ENCODE results near the gene CWH43. TPM values are rescaled to one million over a fixed set of nuclear protein-coding genes. Genes with fewer than 3 reads are reported as not detected.
"Not testable (repeated sequence)": the region's sequence is repeated elsewhere in the genome, so short reads cannot be mapped to it uniquely, and the experiment has no call there.

CWH43 gene
- polyA plus RNA-seq, 2 of the 4 experiments (the other 2 are of a cell fraction), result not detected

- H3K4me1 ChIP-seq; H3K4me2 ChIP-seq; CTCF ChIA-PET; H3K4me3 ChIP-seq; FAIRE-seq; POLR2A ChIA-PET; DNase-seq (ENCODE audit: low read depth in 1 of 2, low spot score in 1 of 2); H3K27ac ChIP-seq: not testable (repeated sequence)
- peaks cover 14% of the 10 kb centered on the region; the same call in 2 of the 3 replicates for H3K9me3 ChIP-seq
- ATAC-seq, result peak in 1 of 2 experiments; percentile 44; a peak in 3 of 6 replicates
- 10% methylated on average over 14 of the region's 14 CpGs for WGBS (ENCODE audit: missing lambda C conversion rate)
These were observed 112.1 kb downstream of the CWH43 start for GRCh38 chr4:49098034-49098759.

- H3K4me3 ChIP-seq; CTCF ChIA-PET; DNase-seq (ENCODE audit: low read depth in 1 of 2, low spot score in 1 of 2); H3K27ac ChIP-seq; H3K4me1 ChIP-seq; POLR2A ChIA-PET; ATAC-seq; H3K4me2 ChIP-seq; FAIRE-seq: not testable (repeated sequence)
- 7% methylated on average over 16 of the region's 16 CpGs for WGBS (ENCODE audit: missing lambda C conversion rate)
- peaks cover 14% of the 10 kb centered on the region; the same call in 2 of the 3 replicates for H3K9me3 ChIP-seq
These were observed 113.9 kb downstream of the CWH43 start for GRCh38 chr4:49099831-49100444.

- WGBS (ENCODE audit: missing lambda C conversion rate), result 7% methylated on average over 9 of the region's 9 CpGs
- H3K4me2 ChIP-seq; H3K4me1 ChIP-seq; H3K4me3 ChIP-seq; POLR2A ChIA-PET; CTCF ChIA-PET; DNase-seq (ENCODE audit: low read depth in 1 of 2, low spot score in 1 of 2); FAIRE-seq; H3K27ac ChIP-seq: not testable (repeated sequence)
- H3K9me3 ChIP-seq, result peaks cover 19% of the 10 kb centered on the region; the same call in 2 of the 3 replicates
- ATAC-seq, result peak in 1 of 2 experiments; percentile 57; a peak in 3 of 6 replicates
These were observed 116.3 kb downstream of the CWH43 start for GRCh38 chr4:49102344-49102898.

GRCh38 chr4:49103436-49104136 is 117.5 kb downstream of the CWH43 start:
- FAIRE-seq; POLR2A ChIA-PET; H3K27ac ChIP-seq; H3K4me2 ChIP-seq; H3K4me1 ChIP-seq; DNase-seq (ENCODE audit: low read depth in 1 of 2, low spot score in 1 of 2); CTCF ChIA-PET; H3K4me3 ChIP-seq: not testable (repeated sequence)
- WGBS (ENCODE audit: missing lambda C conversion rate), result 5% methylated on average over 14 of the region's 14 CpGs
- ATAC-seq, result peak; percentile 31 to 42; a peak in 4 of 6 replicates
- H3K9me3 ChIP-seq, result peaks cover 30% of the 10 kb centered on the region; the same call in 2 of the 3 replicates

- peaks cover 27% of the 10 kb centered on the region; the same call in 2 of the 3 replicates for H3K9me3 ChIP-seq
- H3K27ac ChIP-seq; CTCF ChIA-PET; FAIRE-seq; H3K4me1 ChIP-seq; H3K4me3 ChIP-seq; POLR2A ChIA-PET; H3K4me2 ChIP-seq; DNase-seq (ENCODE audit: low read depth in 1 of 2, low spot score in 1 of 2): not testable (repeated sequence)
- WGBS (ENCODE audit: missing lambda C conversion rate), result 8% methylated on average over 17 of the region's 17 CpGs
- ATAC-seq, result peak in 1 of 2 experiments; percentile 58; a peak in 3 of 6 replicates
These were observed 118.3 kb downstream of the CWH43 start for GRCh38 chr4:49104231-49104930.

- peak in 1 of 2 experiments; percentile 31; a peak in 3 of 6 replicates for ATAC-seq
- POLR2A ChIA-PET; H3K4me1 ChIP-seq; FAIRE-seq; H3K4me3 ChIP-seq; DNase-seq (ENCODE audit: low read depth in 1 of 2, low spot score in 1 of 2); H3K4me2 ChIP-seq; H3K27ac ChIP-seq; CTCF ChIA-PET: not testable (repeated sequence)
- 5% methylated on average over 11 of the region's 11 CpGs for WGBS (ENCODE audit: missing lambda C conversion rate)
- H3K9me3 ChIP-seq, result peaks cover 32% of the 10 kb centered on the region; the same call in 2 of the 3 replicates
These were observed 119.3 kb downstream of the CWH43 start for GRCh38 chr4:49105248-49105904.

- POLR2A ChIA-PET; H3K4me3 ChIP-seq; H3K27ac ChIP-seq; CTCF ChIA-PET; FAIRE-seq; H3K4me2 ChIP-seq; H3K4me1 ChIP-seq; DNase-seq (ENCODE audit: low read depth in 1 of 2, low spot score in 1 of 2): not testable (repeated sequence)
- WGBS (ENCODE audit: missing lambda C conversion rate), result 2% methylated on average over 6 of the region's 6 CpGs
- 0 out of 6 replicates have a peak, but pooled peaks of 1 of the 2 experiments have one; percentile 25 for ATAC-seq
- H3K9me3 ChIP-seq, result peaks cover 37% of the 10 kb centered on the region; the same call in 2 of the 3 replicates
These were observed 121.2 kb downstream of the CWH43 start for GRCh38 chr4:49107262-49107661.

- CTCF ChIA-PET; H3K27ac ChIP-seq; H3K4me2 ChIP-seq; FAIRE-seq; H3K4me3 ChIP-seq; POLR2A ChIA-PET; DNase-seq (ENCODE audit: low read depth in 1 of 2, low spot score in 1 of 2); H3K4me1 ChIP-seq: not testable (repeated sequence)
- H3K9me3 ChIP-seq, result peaks cover 30% of the 10 kb centered on the region; the same call in 2 of the 3 replicates
- WGBS (ENCODE audit: missing lambda C conversion rate), result 6% methylated on average over 15 of the region's 17 CpGs
- peak; percentile 20 to 77; a peak in 5 of 6 replicates for ATAC-seq
These were observed 122.3 kb downstream of the CWH43 start for GRCh38 chr4:49108183-49108978.

GRCh38 chr4:49109567-49110166 is 123.6 kb downstream of the CWH43 start:
- CTCF ChIA-PET; H3K4me2 ChIP-seq; H3K4me1 ChIP-seq; FAIRE-seq; H3K27ac ChIP-seq; DNase-seq (ENCODE audit: low read depth in 1 of 2, low spot score in 1 of 2); H3K4me3 ChIP-seq; POLR2A ChIA-PET: not testable (repeated sequence)
- peaks cover 30% of the 10 kb centered on the region; the same call in 2 of the 3 replicates for H3K9me3 ChIP-seq
- ATAC-seq, result peak; percentile 25 to 70; a peak in 3 of 6 replicates
- 4% methylated on average over 10 of the region's 10 CpGs for WGBS (ENCODE audit: missing lambda C conversion rate)

All from A549 (cell line).